ENCODE results near the gene RCOR1.
"Not testable (repeated sequence)": the region's sequence is repeated elsewhere in the genome, so short reads cannot be mapped to it uniquely, and the experiment has no call there.

The RCOR1 gene

GRCh38 chr14:102593061-102593824, 794 bp downstream of the RCOR1 start:
- peak; percentile 23 for DNase-seq (ENCODE audit: low read depth)

GRCh38 chr14:102593825-102594137, 1.3 kb downstream of the RCOR1 start:
- DNase-seq (ENCODE audit: low read depth) = no peak

- peak; percentile 19 for DNase-seq (ENCODE audit: low read depth)
These were observed 2.2 kb downstream of the RCOR1 start for GRCh38 chr14:102594514-102595175.

- no peak for DNase-seq (ENCODE audit: low read depth)
These were observed 9.0 kb downstream of the RCOR1 start for GRCh38 chr14:102601378-102601925.

GRCh38 chr14:102602421-102603292, 10.2 kb downstream of the RCOR1 start:
- no peak for DNase-seq (ENCODE audit: low read depth)

- DNase-seq (ENCODE audit: low read depth) = no peak
These were observed 11.0 kb downstream of the RCOR1 start for GRCh38 chr14:102603293-102603907.

- DNase-seq (ENCODE audit: low read depth) = no peak
These were observed 11.7 kb downstream of the RCOR1 start for GRCh38 chr14:102604183-102604582.

- no peak for DNase-seq (ENCODE audit: low read depth)
These were observed 12.6 kb downstream of the RCOR1 start for GRCh38 chr14:102605029-102605428.

- no peak for DNase-seq (ENCODE audit: low read depth)
These were observed 13.8 kb downstream of the RCOR1 start for GRCh38 chr14:102606296-102606695.

- DNase-seq (ENCODE audit: low read depth) = no peak
These were observed 15.6 kb downstream of the RCOR1 start for GRCh38 chr14:102608064-102608446.

GRCh38 chr14:102610968-102611811, 18.7 kb downstream of the RCOR1 start:
- no peak for DNase-seq (ENCODE audit: low read depth)

- DNase-seq (ENCODE audit: low read depth) = no peak
These were observed 23.9 kb downstream of the RCOR1 start for GRCh38 chr14:102616318-102616717.

GRCh38 chr14:102616799-102617198, 24.4 kb downstream of the RCOR1 start:
- DNase-seq (ENCODE audit: low read depth) = no peak

GRCh38 chr14:102619012-102619411, 26.6 kb downstream of the RCOR1 start:
- DNase-seq (ENCODE audit: low read depth) = not testable (repeated sequence)

GRCh38 chr14:102620413-102620812, 28.0 kb downstream of the RCOR1 start:
- no peak for DNase-seq (ENCODE audit: low read depth)

- DNase-seq (ENCODE audit: low read depth) = no peak
These were observed 29.9 kb downstream of the RCOR1 start for GRCh38 chr14:102622262-102622885.

- DNase-seq (ENCODE audit: low read depth) = no peak
These were observed 32.2 kb downstream of the RCOR1 start for GRCh38 chr14:102624666-102625065.

GRCh38 chr14:102625564-102626296, 33.3 kb downstream of the RCOR1 start:
- no peak for DNase-seq (ENCODE audit: low read depth)

- no peak for DNase-seq (ENCODE audit: low read depth)
These were observed 34.1 kb downstream of the RCOR1 start for GRCh38 chr14:102626530-102626929.

- DNase-seq (ENCODE audit: low read depth) = no peak
These were observed 36.6 kb downstream of the RCOR1 start for GRCh38 chr14:102629011-102629444.
